ENCODE measurements around the gene SVIL.

- TF ChIP-seq EZH2 (IDR thresholded peaks at IDR 0.05) (no peak), POLR2AphosphoS5 (IDR thresholded peaks at IDR 0.05; ENCODE audit: borderline replicate concordance, low read depth, low read length) (no peak), FOXP2 (optimal IDR thresholded peaks at IDR 0.05; ENCODE audit: control extremely low read depth, extremely low read length, insufficient read depth) (no peak)
Observed at GRCh38 chr10:29481906-29482440, 152.8 kb downstream of the SVIL start.
